ENCODE data around the gene OLA1.

OLA1 gene

GRCh38 chr2:174224665-174225288 is 23.6 kb downstream of the OLA1 start:
- in situ Hi-C loops (cut with MboI; ENCODE audit: low sequenced_read_pairs), result no loop called here

- in situ Hi-C loops (cut with MboI; ENCODE audit: low sequenced_read_pairs), result no loop called here
Observed at GRCh38 chr2:174224125-174224524, 24.2 kb downstream of the OLA1 start.

- in situ Hi-C loops (cut with MboI; ENCODE audit: low sequenced_read_pairs), result no loop called here
Observed at GRCh38 chr2:174223388-174223787, 24.9 kb downstream of the OLA1 start.

GRCh38 chr2:174222154-174222553 is 26.2 kb downstream of the OLA1 start:
- in situ Hi-C loops (cut with MboI; ENCODE audit: low sequenced_read_pairs), result no loop called here

- in situ Hi-C loops (cut with MboI; ENCODE audit: low sequenced_read_pairs), result no loop called here
Observed at GRCh38 chr2:174219321-174219720, 29.0 kb downstream of the OLA1 start.

- in situ Hi-C loops (cut with MboI; ENCODE audit: low sequenced_read_pairs), result no loop called here
Observed at GRCh38 chr2:174218773-174219172, 29.6 kb downstream of the OLA1 start.

- in situ Hi-C loops (cut with MboI; ENCODE audit: low sequenced_read_pairs), result no loop called here
Observed at GRCh38 chr2:174217869-174218268, 30.5 kb downstream of the OLA1 start.

GRCh38 chr2:174211954-174212353 is 36.4 kb downstream of the OLA1 start:
- in situ Hi-C loops (cut with MboI; ENCODE audit: low sequenced_read_pairs), result no loop called here

GRCh38 chr2:174210862-174211261 is 37.5 kb downstream of the OLA1 start:
- in situ Hi-C loops (cut with MboI; ENCODE audit: low sequenced_read_pairs), result no loop called here

GRCh38 chr2:174209325-174209724 is 39.0 kb downstream of the OLA1 start:
- in situ Hi-C loops (cut with MboI; ENCODE audit: low sequenced_read_pairs), result no loop called here

- in situ Hi-C loops (cut with MboI; ENCODE audit: low sequenced_read_pairs), result no loop called here
Observed at GRCh38 chr2:174208026-174208425, 40.3 kb downstream of the OLA1 start.

GRCh38 chr2:174205562-174205961 is 42.8 kb downstream of the OLA1 start:
- in situ Hi-C loops (cut with MboI; ENCODE audit: low sequenced_read_pairs), result no loop called here

- in situ Hi-C loops (cut with MboI; ENCODE audit: low sequenced_read_pairs), result no loop called here
Observed at GRCh38 chr2:174202188-174202587, 46.1 kb downstream of the OLA1 start.

- in situ Hi-C loops (cut with MboI; ENCODE audit: low sequenced_read_pairs), result no loop called here
Observed at GRCh38 chr2:174198846-174199564, 49.3 kb downstream of the OLA1 start.

GRCh38 chr2:174195253-174195652 is 53.1 kb downstream of the OLA1 start:
- in situ Hi-C loops (cut with MboI; ENCODE audit: low sequenced_read_pairs), result no loop called here

GRCh38 chr2:174193737-174194136 is 54.6 kb downstream of the OLA1 start:
- in situ Hi-C loops (cut with MboI; ENCODE audit: low sequenced_read_pairs), result no loop called here

- in situ Hi-C loops (cut with MboI; ENCODE audit: low sequenced_read_pairs), result no loop called here
Observed at GRCh38 chr2:174192664-174193063, 55.7 kb downstream of the OLA1 start.

- in situ Hi-C loops (cut with MboI; ENCODE audit: low sequenced_read_pairs), result no loop called here
Observed at GRCh38 chr2:174191342-174192074, 56.8 kb downstream of the OLA1 start.

- in situ Hi-C loops (cut with MboI; ENCODE audit: low sequenced_read_pairs), result no loop called here
Observed at GRCh38 chr2:174184915-174185314, 63.4 kb downstream of the OLA1 start.

- in situ Hi-C loops (cut with MboI; ENCODE audit: low sequenced_read_pairs), result no loop called here
Observed at GRCh38 chr2:174184504-174184903, 63.8 kb downstream of the OLA1 start.

GRCh38 chr2:174183076-174183475 is 65.3 kb downstream of the OLA1 start:
- in situ Hi-C loops (cut with MboI; ENCODE audit: low sequenced_read_pairs), result no loop called here

GRCh38 chr2:174181368-174181767 is 67.0 kb downstream of the OLA1 start:
- in situ Hi-C loops (cut with MboI; ENCODE audit: low sequenced_read_pairs), result no loop called here
